Effector memory CD4-positive, alpha-beta T cell (primary cell): ENCODE results near the gene L1CAM.
A peak's percentile ranks its signal among the peaks of the same experiment; 100 is the strongest.

Experiments
- DNase-seq, 3 donors: peaks; one replicate each; pipeline ENCODE4 v3.0.0-alpha.2; 2020
- H3K27ac ChIP-seq: 2 replicates; pipeline ENCODE4 v1.7.0; 2013; ENCODE audit warnings: mild to moderate bottlenecking, low read length, moderate library complexity; ENCODE audit not compliant: insufficient read depth, poor library complexity, severe bottlenecking
- H3K27me3 ChIP-seq: replicated peaks from 2 replicates; pipeline ENCODE4 v1.7.0; 2013; ENCODE audit warnings: mild to moderate bottlenecking, low read length; ENCODE audit not compliant: insufficient read depth, control insufficient read depth, poor library complexity, severe bottlenecking
- H3K36me3 ChIP-seq: 2 replicates; pipeline ENCODE4 v1.7.0; 2013; ENCODE audit warnings: mild to moderate bottlenecking, low read length, moderate library complexity; ENCODE audit not compliant: control insufficient read depth, insufficient read depth
- H3K4me1 ChIP-seq: 2 replicates; pipeline ENCODE4 v1.7.0; 2013; ENCODE audit warnings: low read length, mild to moderate bottlenecking; ENCODE audit not compliant: control insufficient read depth, insufficient read depth, poor library complexity, severe bottlenecking
- H3K4me3 ChIP-seq: 2 replicates; pipeline ENCODE4 v1.7.0; 2013; ENCODE audit warnings: low read length, low read depth, mild to moderate bottlenecking; ENCODE audit not compliant: insufficient read depth, poor library complexity, severe bottlenecking
- H3K9me3 ChIP-seq: 2 replicates; pipeline ENCODE4 v1.7.0; 2013; ENCODE audit warnings: mild to moderate bottlenecking, low read length, moderate library complexity; ENCODE audit not compliant: control insufficient read depth

Gene L1CAM

DNA sequence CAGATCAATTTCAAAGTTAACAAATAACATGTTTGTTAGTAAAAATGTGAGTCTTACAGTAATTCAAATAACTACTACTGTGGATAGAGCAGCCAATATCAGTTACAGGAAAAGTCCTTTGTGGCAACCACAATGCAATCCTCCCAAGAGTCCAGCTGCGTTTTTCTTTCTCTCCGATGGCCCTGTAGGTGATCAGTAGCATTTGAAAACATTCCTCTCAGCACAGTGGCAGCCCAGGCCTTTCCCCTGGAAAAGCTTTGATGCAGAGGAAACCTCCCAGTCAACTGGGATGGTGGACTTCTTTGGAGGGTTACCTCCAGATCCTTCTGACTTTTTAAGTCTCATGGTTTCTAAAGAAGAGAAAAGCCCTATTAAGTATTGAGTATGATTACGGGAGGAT is 37.6 kb downstream of the L1CAM start:
- H3K27me3 ChIP-seq: no peaks in the 10 kb centered on the region
- no peaks in the 10 kb centered on the region for H3K36me3 ChIP-seq
- H3K27ac ChIP-seq: no peak overlapping the region
- no peak for DNase-seq
- no peaks in the 10 kb centered on the region for H3K9me3 ChIP-seq
- H3K4me3 ChIP-seq: no peak overlapping the region
- H3K4me1 ChIP-seq: no peaks in the 10 kb centered on the region

GRCh38 chrX:153845842-153846241 is 40.1 kb downstream of the L1CAM start:
- Histone ChIP-seq H3K4me1 (no peaks in the 10 kb centered on the region), H3K27me3 (no peaks in the 10 kb centered on the region), H3K36me3 (no peaks in the 10 kb centered on the region), H3K9me3 (no peaks in the 10 kb centered on the region), H3K4me3 (no peak overlapping the region), H3K27ac (no peak overlapping the region)
- DNase-seq: no peak

- H3K27me3 ChIP-seq: no peaks in the 10 kb centered on the region
Observed at GRCh38 chrX:153845195-153845594, 40.8 kb downstream of the L1CAM start.

DNA sequence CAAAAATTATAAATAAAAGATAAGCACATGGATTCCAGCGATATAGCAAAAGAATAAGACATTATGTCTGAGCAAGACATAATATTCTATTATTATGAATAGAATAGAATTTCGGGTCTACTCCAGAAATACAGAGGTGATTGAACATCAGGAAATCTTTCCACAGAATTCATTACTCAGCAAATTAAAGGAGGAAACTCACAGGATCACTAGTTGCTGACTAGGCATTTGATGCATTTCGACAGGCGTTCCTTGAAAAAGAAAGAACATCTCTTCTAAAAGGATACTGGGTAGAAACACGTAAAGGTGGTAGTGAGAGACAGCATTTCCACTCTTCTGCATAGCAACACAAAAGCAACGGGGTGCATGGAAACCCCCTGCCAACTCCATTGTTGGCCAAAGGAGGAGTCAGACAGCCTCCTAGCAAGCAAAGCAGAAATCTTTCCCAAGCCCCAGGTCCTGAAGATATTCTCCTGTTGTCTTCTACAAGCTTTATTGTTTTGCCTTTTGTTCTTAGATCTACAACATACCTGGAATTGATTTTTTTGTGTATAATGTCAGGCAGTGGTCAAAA is 41.4 kb downstream of the L1CAM start:
- no peak overlapping the region for H3K4me3 ChIP-seq
- no peak overlapping the region for H3K27ac ChIP-seq
- no peaks in the 10 kb centered on the region for H3K27me3 ChIP-seq
- no peaks in the 10 kb centered on the region for H3K36me3 ChIP-seq
- no peaks in the 10 kb centered on the region for H3K9me3 ChIP-seq
- no peak for DNase-seq
- H3K4me1 ChIP-seq: no peaks in the 10 kb centered on the region

More at GRCh38 chrX:153845195-153845594, 40.8 kb downstream of the L1CAM start:
- Histone ChIP-seq H3K36me3 (no peaks in the 10 kb centered on the region), H3K9me3 (no peaks in the 10 kb centered on the region), H3K27ac (no peak overlapping the region), H3K4me3 (no peak overlapping the region), H3K4me1 (no peaks in the 10 kb centered on the region)
- no peak for DNase-seq

DNA sequence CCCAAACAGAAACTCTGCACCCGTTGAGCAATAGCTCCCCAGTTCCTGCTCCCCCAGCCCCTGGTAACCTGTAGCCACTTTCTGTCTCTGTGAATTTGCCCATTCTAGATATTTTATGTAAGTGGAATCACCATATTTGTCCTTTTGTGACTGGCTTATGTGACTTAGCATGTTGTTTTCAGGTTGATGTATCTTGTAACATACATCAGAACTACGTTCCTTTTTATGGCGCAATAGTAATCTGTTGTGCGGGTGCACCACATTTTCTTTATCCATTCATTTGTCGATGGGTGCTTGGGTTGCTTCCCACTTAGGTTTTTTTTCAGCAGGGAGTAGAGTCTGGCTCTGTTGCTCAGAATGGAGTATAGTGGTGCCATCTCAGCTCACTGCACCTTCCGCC is 49.1 kb downstream of the L1CAM start:
- H3K4me1 ChIP-seq: no peaks in the 10 kb centered on the region
- no peak overlapping the region for H3K4me3 ChIP-seq
- no peak for DNase-seq
- H3K27me3 ChIP-seq: no peaks in the 10 kb centered on the region
- H3K27ac ChIP-seq: no peak overlapping the region
- H3K9me3 ChIP-seq: no peaks in the 10 kb centered on the region
- no peaks in the 10 kb centered on the region for H3K36me3 ChIP-seq

DNA sequence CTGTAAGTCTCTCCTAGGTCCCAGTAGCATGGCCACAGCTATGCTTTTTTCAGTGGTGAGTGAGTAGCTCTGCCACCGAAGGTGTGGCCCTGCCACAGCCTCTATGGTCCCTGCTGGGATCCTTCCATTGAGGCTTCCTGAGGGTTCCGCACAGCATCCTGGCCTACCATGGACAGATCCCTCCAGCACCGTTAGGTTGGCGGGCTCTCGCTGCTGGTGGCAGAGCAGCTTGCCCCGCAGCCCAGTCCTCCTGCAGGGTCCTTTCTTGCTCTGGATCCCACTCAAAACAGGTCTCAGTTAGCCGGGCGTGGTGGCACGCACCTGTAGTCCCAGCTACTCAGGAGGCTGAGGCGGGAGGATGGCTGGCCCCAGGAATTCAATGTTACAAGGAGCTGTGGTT is 53.2 kb downstream of the L1CAM start:
- Histone ChIP-seq H3K27me3 (no peaks in the 10 kb centered on the region), H3K4me3 (no peak overlapping the region), H3K4me1 (peaks cover 5% of the 10 kb centered on the region), H3K27ac (no peak overlapping the region), H3K36me3 (no peaks in the 10 kb centered on the region), H3K9me3 (no peaks in the 10 kb centered on the region)
- no peak for DNase-seq

GRCh38 chrX:153831429-153832150 is 54.4 kb downstream of the L1CAM start:
- Histone ChIP-seq H3K27ac (no peak overlapping the region), H3K4me3 (no peak overlapping the region), H3K27me3 (no peaks in the 10 kb centered on the region), H3K9me3 (no peaks in the 10 kb centered on the region), H3K36me3 (no peaks in the 10 kb centered on the region), H3K4me1 (peaks cover 5% of the 10 kb centered on the region)
- DNase-seq: no peak

DNA sequence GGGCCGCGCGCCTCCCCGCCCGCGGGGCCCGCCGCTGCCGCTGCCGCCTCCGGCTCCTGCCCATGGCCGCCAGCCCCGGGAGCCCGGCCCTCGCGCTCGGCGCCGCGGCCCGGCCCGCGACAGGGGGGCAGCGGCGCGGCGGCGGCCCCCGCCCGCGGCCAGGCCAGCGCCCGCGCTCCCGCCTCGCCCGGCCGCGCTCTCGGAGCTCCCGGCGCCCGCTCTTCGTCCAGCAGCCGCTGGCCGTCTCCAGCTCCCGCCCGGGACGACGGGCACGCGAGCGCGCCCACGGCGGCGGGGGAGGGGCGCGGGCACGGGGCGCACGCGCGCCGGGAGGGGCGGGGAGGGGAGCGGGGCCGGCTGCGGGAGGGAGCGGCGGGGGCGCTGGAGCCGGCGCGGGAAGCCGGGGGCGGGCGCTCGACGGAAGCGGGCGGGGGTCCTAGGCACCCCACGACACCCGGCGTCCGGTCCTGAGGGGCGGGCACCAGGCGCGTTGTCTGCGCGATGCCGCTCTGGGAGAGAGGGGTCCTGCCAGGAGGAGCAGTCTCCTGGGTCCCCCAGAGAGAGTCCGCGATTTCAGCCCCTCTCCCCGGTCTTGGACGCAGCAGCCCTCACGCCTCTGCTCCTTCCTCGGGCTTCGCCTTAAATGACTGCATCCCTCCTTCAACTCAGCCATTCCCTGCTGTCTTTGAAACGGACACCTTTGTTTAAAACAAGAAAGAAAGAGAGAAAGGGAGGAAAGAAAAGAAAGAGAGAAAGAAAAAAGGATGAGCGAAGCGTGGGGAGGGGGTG is 55.1 kb downstream of the L1CAM start:
- H3K9me3 ChIP-seq: no peaks in the 10 kb centered on the region
- no peak overlapping the region for H3K4me3 ChIP-seq

GRCh38 chrX:153829799-153830639 is 56.0 kb downstream of the L1CAM start, which contains the start of gene PDZD4:
PDZD4 (minus strand) TSS chrX:153830544; CDS start chrX:153830298, 246 bp downstream.
- peak in 1 of 3 donors; percentile 10 for DNase-seq
- no peaks in the 10 kb centered on the region for H3K27me3 ChIP-seq
- no peaks in the 10 kb centered on the region for H3K36me3 ChIP-seq
- H3K9me3 ChIP-seq: no peaks in the 10 kb centered on the region
- H3K27ac ChIP-seq: peak within 1 kb of the TSS; percentile 32
- H3K4me1 ChIP-seq: peaks cover 5% of the 10 kb centered on the region
- peak within 1 kb of the TSS; percentile 50 for H3K4me3 ChIP-seq

More for the DNA sequence above, 55.1 kb downstream of the L1CAM start:
- peaks cover 5% of the 10 kb centered on the region for H3K4me1 ChIP-seq
- DNase-seq: no peak
- H3K27ac ChIP-seq: no peak overlapping the region
- H3K36me3 ChIP-seq: no peaks in the 10 kb centered on the region
- no peaks in the 10 kb centered on the region for H3K27me3 ChIP-seq
